Gastrocnemius medialis (tissue), 4 donors: Measurements from ENCODE around the gene MTHFD2L. TPM values are rescaled to one million over a fixed set of nuclear protein-coding genes. Genes with fewer than 3 reads are reported as not detected.
A peak's percentile ranks its signal among the peaks of the same experiment; 100 is the strongest.

Experiments used
- ATAC-seq, 2 donors: fragments of 150-250 bp; one replicate each; pipeline ENCODE4 v1.9.1; 2016
- DNase-seq, 2 donors: peaks; one replicate each; pipeline ENCODE4 v3.0.0-alpha.2; 2019
- H3K27ac ChIP-seq, 4 donors: fragments of 200-600 bp; sonication (generic); 1 replicate in 1 of 4; 2 replicates in 3 of 4; pipeline ENCODE4 v1.5.1; 2016 to 2018; ENCODE audit warnings: mild to moderate bottlenecking in 2 of 4, moderate library complexity in 1 of 4
- H3K27me3 ChIP-seq, 3 donors: fragments of 200-600 bp; sonication (generic) in 2 of 3; 1 replicate in 1 of 3; 2 replicates in 2 of 3; pipeline versions ENCODE4 v1.5.1 to v1.6.0; 2016 to 2019; ENCODE audit warnings: mild to moderate bottlenecking in 1 of 3, moderate library complexity in 1 of 3
- H3K36me3 ChIP-seq, 2 donors: fragments of 200-600 bp; sonication (generic) in 1 of 2; one replicate each; pipeline ENCODE4 v1.5.1; 2017 to 2018
- H3K4me1 ChIP-seq, 2 donors: fragments of 200-600 bp; sonication (generic) in 1 of 2; one replicate each; pipeline ENCODE4 v1.5.1; 2016 to 2017; ENCODE audit warnings: mild to moderate bottlenecking in 2 of 2
- H3K4me3 ChIP-seq, 4 donors: fragments of 200-600 bp; sonication (generic) in 3 of 4; 1 replicate in 1 of 4; 2 replicates in 3 of 4; pipeline ENCODE4 v1.5.1; 2016 to 2019; ENCODE audit warnings: mild to moderate bottlenecking in 2 of 4
- H3K9me3 ChIP-seq, 3 donors: fragments of 200-600 bp; sonication (generic) in 2 of 3; 1 replicate in 1 of 3; 2 replicates in 2 of 3; pipeline ENCODE4 v1.5.1; 2016 to 2019
- POLR2A ChIP-seq, 2 donors: fragments of 450-650 bp; IDR thresholded peaks; one replicate each; pipeline ENCODE4 v1.6.1; 2017; ENCODE audit warnings: antibody characterized with exemption in 2 of 2, mild to moderate bottlenecking in 2 of 2, moderate library complexity in 2 of 2
- in situ Hi-C, 4 donors: fragments of 200-750 bp; cut with MboI; loops; one replicate each; pipeline versions ENCODE4 v1.15.0 to v1.8.0; 2017; ENCODE audit warnings: low sequenced_read_pairs in 4 of 4
- intact Hi-C: fragments of 100-400 bp; cut with DNase I; formaldehyde crosslinking; loops from one replicate; pipeline ENCODE4 v1.15.1; 2023; ENCODE audit warnings: low total_unique reads
- total RNA-seq, 4 donors: library from RNA; depleted of rRNA; stranded (reverse); fragments of >200 nt; gene quantifications; one replicate each; pipeline versions ENCODE4 v1.1.0 to v1.2.3, GENCODE V29; 2016
- TF ChIP-seq, protein P1 (sequence below), 5 experiments: fragments of 450-650 bp in 3 of 5; fragments of 200-600 bp in 2 of 5; sonication (generic) in 2 of 5; IDR thresholded peaks in 4 of 5; conservative IDR thresholded peaks in 1 of 5; 1 replicate in 4 of 5; 2 replicates in 1 of 5; pipeline ENCODE4 v1.5.1; 2016 to 2019; ENCODE audit warnings: antibody characterized with exemption in 5 of 5, mild to moderate bottlenecking in 3 of 5, moderate library complexity in 3 of 5

The MTHFD2L gene
- total RNA-seq, 4 donors from 2014 or later, result 7.0 to 11.0 (median 7.8) TPM

DNA sequence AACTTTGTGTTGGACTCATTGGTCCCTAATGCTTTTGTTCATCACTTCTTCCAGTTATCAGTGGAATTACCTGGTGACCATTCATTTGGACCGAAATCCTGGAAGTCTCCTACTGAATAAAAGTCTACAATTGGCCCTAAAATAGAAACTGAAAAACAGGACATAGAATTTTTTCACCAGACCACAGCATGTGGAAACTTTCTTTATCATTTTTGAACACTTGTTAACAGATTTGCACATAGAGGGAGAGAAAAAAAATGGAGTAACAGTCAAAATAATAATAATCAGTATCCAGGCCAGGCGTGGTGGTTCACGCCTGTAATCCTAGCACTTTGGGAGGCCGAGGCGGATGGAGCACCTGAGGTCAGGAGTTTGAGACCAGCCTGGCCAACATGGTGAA lies 157.5 kb downstream of the MTHFD2L start:
- DNase-seq, result no peak
- no peaks in the 10 kb centered on the region for H3K9me3 ChIP-seq
- in situ Hi-C loops, result loop anchor here in 1 of 4 donors (25.0 kb wide), 1 partner anchor 128 kb away; no protein-coding TSS in a partner anchor
- intact Hi-C loops, result no loop called here
- TF ChIP-seq, protein P1, sequence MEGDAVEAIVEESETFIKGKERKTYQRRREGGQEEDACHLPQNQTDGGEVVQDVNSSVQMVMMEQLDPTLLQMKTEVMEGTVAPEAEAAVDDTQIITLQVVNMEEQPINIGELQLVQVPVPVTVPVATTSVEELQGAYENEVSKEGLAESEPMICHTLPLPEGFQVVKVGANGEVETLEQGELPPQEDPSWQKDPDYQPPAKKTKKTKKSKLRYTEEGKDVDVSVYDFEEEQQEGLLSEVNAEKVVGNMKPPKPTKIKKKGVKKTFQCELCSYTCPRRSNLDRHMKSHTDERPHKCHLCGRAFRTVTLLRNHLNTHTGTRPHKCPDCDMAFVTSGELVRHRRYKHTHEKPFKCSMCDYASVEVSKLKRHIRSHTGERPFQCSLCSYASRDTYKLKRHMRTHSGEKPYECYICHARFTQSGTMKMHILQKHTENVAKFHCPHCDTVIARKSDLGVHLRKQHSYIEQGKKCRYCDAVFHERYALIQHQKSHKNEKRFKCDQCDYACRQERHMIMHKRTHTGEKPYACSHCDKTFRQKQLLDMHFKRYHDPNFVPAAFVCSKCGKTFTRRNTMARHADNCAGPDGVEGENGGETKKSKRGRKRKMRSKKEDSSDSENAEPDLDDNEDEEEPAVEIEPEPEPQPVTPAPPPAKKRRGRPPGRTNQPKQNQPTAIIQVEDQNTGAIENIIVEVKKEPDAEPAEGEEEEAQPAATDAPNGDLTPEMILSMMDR (IDR thresholded peaks at IDR 0.05 in 4 of 5, conservative IDR thresholded peaks at IDR 0.05 in 1 of 5), result no peak
- H3K27me3 ChIP-seq, result no peaks in the 10 kb centered on the region
- ATAC-seq, result no peak
- no peaks in the 10 kb centered on the region for H3K36me3 ChIP-seq
- H3K4me1 ChIP-seq, result no peaks in the 10 kb centered on the region
- H3K4me3 ChIP-seq, result no peak overlapping the region
- no peak overlapping the region for H3K27ac ChIP-seq

DNA sequence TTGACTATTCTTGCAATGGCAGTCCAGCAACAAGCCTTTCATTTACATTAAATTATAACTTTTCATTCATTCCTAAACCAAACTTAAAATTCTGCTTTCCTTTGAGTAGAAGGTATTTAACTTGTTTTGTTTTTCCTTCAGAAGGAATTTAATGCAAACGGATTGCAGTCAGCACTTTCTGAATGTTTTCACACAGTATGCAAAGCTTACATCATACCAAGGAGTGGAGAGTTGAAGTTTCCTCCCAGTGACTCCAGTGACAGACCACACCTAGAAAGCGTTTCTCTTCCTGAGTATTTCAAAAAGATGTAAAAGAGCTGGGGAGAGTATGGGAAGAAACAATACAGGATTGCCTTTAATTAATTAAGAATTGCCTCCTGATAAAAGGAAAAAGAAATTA lies 158.5 kb downstream of the MTHFD2L start:
- intact Hi-C loops, result no loop called here
- Histone ChIP-seq H3K9me3 (no peaks in the 10 kb centered on the region), H3K4me1 (no peaks in the 10 kb centered on the region), H3K4me3 (no peak overlapping the region), H3K27me3 (no peaks in the 10 kb centered on the region), H3K36me3 (no peaks in the 10 kb centered on the region), H3K27ac (no peak overlapping the region)
- no peak for DNase-seq
- no peak for ATAC-seq
- in situ Hi-C loops, result loop anchor here in 1 of 4 donors (25.0 kb wide), 1 partner anchor 129 kb away; no protein-coding TSS in a partner anchor
- no peak for TF ChIP-seq POLR2A (IDR thresholded peaks at IDR 0.05)
- TF ChIP-seq, protein P1 (IDR thresholded peaks at IDR 0.05 in 4 of 5, conservative IDR thresholded peaks at IDR 0.05 in 1 of 5), result no peak

DNA sequence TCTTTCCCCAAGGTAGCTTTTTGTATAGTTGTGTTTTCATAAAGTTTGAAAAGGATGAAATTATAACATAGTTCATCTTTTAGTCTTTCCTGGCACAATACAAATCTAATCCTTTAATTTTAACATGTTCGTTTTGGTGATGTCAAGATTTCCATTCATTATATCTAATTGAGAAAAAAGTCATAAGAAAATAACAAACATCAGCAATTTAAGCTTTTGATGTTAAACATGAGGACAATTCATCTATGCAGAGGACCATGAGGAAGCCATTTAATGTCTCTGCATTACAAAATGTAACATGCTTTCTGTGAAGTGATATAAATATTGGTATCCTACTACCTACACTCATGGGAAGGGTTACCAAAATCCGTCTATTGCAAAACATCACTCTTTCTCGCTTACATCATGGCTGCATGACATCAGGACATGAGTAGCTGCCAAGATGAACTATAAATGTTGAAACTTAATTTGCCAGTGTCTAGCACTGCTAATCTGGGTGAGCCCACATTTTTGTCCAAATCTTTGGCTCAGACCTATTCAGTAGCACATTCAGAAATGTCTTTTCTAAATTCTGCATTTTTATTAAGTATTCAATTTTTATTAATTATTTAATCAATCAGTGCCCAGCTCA lies 159.8 kb downstream of the MTHFD2L start:
- ATAC-seq (peak in 1 of 2 donors; percentile 33), DNase-seq (no peak)
- in situ Hi-C loops (loop anchor here in 1 of 4 donors (25.0 kb wide), 1 partner anchor 130 kb away; no protein-coding TSS in a partner anchor), intact Hi-C loops (no loop called here)
- H3K4me3 ChIP-seq, result no peak overlapping the region
- H3K27ac ChIP-seq, result no peak overlapping the region
- no peaks in the 10 kb centered on the region for H3K9me3 ChIP-seq
- H3K27me3 ChIP-seq, result no peaks in the 10 kb centered on the region
- no peaks in the 10 kb centered on the region for H3K4me1 ChIP-seq
- TF ChIP-seq, protein P1 (IDR thresholded peaks at IDR 0.05 in 4 of 5, conservative IDR thresholded peaks at IDR 0.05 in 1 of 5), result no peak
- no peak for TF ChIP-seq POLR2A (IDR thresholded peaks at IDR 0.05)
- no peaks in the 10 kb centered on the region for H3K36me3 ChIP-seq

DNA sequence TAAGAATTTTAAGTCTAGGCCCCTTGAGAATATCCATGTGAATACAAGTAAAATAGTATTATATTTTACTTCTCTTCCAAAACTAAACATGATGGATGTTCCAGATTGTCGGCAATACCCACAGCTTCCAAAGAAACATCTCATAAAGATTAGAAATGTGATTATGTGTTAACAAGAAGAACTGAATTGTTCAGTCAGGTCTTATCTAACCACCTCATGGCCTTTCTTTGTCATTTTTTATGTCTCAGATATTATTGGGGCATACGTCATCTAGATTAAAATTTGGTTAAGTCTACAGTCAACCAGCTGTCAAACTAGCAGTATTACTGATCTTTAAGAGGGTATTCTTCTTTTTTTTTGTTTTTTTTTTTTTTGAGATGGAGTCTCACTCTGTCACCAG lies 160.4 kb downstream of the MTHFD2L start:
- no peaks in the 10 kb centered on the region for H3K4me1 ChIP-seq
- in situ Hi-C loops, result loop anchor here in 1 of 4 donors (25.0 kb wide), 1 partner anchor 131 kb away; no protein-coding TSS in a partner anchor
- no peaks in the 10 kb centered on the region for H3K27me3 ChIP-seq
- no peak for DNase-seq
- intact Hi-C loops, result no loop called here
- TF ChIP-seq POLR2A (IDR thresholded peaks at IDR 0.05), result no peak
- TF ChIP-seq, protein P1 (IDR thresholded peaks at IDR 0.05 in 4 of 5, conservative IDR thresholded peaks at IDR 0.05 in 1 of 5), result no peak
- no peak overlapping the region for H3K4me3 ChIP-seq
- H3K9me3 ChIP-seq, result no peaks in the 10 kb centered on the region
- H3K36me3 ChIP-seq, result no peaks in the 10 kb centered on the region
- no peak for ATAC-seq
- no peak overlapping the region for H3K27ac ChIP-seq
